ENCODE data around the gene KDM6B.

The KDM6B gene

DNA sequence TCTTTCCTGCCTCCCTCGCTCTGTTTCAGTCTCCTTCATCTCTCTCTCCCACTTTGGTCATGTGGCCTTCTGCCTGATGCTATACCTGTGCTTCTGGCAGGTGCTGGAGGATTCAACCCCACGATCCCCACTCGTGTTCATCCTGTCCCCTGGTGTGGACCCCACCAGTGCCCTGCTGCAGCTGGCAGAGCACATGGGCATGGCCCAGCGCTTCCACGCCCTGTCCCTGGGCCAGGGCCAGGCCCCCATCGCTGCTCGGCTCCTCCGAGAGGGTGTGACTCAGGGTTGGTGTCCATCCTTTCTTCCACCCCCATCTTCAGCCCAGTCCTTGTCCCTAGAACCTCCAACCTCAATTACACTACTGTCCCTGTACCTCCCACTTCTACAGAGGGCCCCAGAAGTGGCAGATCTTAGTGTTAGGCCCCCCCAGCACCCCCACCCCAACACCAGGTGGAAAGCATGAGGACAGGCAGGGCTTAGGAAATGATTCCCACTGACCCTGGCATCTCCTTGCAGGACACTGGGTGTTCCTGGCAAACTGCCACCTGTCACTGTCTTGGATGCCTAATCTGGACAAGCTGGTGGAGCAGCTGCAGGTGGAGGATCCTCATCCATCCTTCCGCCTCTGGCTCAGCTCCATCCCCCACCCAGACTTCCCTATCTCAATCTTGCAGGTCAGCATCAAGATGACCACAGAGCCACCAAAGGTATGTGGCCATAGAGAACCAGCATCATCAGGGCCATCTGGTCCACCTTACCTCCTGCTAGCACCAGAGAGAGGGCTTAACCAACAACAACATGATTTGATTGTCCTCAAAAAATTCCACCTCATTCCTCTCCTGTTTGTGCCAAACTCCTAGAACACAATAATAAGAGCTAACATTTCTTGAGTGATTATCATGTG is 9.7 kb upstream of the KDM6B start:
- no peak for DNase-seq

DNA sequence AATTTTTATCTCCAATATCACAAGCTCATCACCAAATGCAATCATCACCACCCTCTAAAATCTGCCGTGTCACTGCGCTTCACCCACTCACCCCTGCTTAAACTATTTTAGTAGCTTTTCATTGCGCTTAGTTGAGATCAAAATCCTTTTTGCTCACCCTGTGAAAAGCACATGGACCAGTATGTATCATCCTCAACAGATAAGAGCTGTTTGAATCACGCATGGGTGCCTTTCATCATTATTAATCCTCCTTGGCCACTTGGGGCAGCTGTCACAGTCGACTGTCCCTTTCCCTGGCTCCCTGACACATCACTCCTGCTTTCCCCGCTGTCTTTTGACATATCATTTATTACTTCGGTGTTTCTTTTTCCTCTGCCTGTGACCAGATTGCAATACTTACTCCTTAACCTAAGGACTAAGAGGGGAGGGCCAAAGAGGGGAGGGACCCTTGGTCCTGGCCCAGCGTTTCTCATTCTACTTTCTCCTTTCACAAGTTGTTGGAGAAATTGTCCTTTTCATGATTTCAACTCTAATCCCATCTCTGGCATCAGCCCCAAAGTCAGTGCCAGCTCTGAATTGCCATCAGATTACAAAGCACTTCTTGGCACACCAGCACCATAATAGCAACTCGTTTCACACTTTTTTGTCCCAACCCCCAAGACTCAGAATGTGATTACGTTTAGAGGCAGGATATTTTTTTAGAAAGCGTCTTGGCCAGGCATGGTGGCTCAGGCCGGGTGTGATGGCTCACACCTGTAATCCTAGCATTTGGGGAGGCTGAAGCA is 8.6 kb upstream of the KDM6B start:
- no peak for DNase-seq

DNA sequence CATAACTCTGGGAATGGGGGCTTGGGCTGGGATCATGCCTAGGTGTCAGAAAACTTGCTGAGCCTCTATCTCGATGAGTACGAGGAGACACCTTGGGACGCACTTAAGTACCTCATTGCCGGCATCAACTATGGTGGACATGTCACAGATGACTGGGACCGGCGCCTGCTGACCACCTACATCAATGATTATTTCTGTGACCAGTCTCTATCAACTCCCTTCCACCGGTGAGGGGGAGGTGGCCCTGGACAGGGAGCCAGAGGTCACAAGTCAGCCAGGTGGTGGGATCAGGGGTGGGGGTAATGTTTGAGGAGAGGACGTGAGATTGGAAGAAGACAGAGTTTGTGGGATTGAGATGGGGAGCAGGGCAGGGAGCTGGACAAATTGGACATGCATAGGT is 3.4 kb upstream of the KDM6B start:
- no peak for DNase-seq

DNA sequence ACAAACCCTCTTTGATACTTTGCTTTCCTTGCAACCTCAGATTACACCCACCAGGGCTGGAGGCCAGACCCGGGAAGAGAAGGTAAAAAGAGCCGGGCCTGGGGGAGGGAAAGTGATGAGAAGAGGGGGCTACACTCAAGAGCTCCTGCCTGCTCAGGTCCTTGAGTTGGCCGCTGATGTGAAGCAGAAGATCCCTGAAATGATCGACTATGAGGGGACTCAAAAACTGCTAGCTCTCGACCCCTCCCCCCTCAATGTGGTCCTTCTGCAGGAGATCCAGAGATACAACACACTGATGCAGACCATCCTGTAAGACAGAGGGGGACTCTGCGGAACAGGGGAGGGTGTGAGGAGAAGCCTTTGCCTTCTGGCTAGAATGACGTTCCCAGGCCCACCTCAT is 2.8 kb upstream of the KDM6B start:
- no peak for DNase-seq

DNA sequence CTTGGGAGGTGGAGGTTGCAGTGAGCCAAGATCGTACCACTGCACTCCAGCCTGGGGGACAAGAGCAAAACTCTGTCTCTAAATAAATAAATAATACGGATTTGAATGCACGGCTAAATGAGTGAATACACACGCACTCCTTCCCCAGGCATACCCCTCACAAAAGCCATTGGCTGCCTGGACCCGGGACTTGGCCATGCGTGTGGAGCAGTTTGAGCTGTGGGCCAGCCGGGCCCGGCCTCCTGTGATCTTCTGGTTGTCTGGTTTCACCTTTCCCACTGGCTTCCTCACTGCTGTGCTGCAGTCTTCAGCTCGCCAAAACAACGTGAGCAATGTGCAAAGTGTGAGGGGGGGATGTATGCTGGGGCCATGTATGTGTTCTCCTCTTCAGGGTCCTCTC is 1.6 kb upstream of the KDM6B start:
- no peak for DNase-seq

DNA sequence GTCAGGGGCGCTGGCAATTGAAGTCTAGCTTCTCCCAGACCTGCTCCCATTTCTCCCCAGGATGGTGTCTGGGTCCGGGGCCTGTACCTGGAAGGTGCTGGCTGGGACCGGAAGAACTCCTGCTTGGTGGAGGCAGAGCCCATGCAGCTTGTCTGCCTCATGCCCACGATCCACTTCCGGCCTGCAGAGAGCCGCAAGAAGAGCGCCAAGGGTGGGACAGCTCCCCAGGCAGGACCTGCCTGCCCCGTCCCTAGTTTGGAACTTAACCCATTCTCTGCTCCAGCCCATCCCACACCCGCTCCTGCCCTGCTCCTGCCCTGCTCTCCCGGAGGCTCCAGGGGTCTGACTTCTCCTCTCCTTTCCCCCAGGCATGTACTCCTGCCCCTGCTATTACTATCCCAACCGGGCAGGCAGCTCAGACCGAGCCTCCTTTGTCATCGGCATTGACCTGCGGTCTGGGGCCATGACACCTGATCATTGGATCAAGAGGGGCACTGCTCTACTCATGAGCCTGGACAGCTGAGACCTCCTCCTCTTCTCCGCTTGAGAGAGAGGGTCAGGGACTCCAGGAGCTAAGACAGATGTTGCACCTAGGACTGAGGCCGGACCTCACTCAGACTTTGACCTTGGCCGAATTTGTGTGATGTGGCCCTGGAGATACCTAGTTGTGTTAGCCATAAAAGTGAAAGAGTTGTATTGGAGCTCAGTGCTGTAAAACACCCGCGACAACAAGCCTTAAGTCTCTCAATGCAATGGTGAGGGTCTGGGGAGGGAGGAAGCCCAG is 814 bp upstream of the KDM6B start:
- DNase-seq = no peak

DNA sequence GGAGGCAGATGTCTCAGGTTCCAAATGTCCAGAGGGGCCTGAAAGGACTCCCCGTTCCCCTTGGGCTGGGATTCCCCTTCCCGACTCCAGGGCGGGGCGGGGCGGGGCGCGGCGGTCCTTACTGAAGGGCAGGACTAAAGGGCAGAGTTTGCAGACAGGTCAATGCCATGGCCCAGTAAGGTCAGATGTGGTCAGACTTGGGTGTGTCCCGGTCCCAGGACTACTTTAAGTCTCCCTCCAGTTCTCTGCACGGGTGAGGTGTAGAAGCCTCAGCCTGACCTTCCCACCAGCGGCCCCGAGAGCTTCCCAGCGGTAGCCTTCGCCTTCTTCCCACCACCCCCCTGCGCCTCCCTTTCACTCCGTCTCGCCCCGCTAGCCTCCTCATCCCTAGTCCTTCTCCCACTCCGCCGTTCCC is 532 bp downstream of the KDM6B start:
- DNase-seq = peak; percentile 65

DNA sequence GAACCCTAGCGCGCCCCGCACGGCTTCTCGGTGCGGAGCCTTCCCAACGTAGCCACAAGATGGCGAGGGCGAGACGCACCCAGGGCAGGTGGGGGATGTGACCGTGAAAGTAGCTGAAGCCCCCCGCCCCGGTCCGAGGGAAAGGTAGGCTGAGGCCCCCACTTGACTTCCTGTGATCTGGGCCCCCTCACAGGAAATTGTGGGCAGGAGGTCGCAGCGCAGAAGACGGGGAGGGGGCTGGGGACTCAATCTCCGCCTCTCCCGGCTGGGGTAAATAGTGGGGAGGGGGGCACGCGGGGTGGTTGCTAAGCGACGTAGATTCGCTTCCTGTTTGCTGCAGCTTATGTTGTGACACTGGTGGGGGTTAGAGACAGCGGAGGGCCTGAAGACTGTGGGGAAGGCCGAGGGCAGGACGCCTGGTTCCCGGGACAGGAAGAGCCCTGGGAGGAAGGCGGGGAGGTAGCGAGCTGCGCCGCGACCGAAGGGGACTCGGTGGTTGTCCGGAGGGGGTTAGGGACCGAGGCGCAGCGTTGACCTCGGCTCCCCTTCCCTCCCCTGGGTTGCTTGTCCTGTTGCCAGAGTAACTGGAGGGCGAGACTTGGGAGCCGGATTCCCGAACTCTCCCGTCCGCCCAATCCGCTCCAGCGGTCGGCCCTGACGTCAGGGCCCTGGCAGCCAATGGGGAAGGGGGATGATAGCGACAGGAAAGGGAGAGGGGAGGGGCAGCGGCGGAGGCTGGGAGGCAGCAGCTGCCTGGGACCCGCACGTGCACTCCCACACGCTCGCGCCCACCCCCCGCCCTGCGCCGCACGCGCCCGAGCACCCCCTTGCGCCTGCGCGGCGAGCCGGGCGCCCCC is 1.2 kb downstream of the KDM6B start:
- DNase-seq = peak; percentile 93

DNA sequence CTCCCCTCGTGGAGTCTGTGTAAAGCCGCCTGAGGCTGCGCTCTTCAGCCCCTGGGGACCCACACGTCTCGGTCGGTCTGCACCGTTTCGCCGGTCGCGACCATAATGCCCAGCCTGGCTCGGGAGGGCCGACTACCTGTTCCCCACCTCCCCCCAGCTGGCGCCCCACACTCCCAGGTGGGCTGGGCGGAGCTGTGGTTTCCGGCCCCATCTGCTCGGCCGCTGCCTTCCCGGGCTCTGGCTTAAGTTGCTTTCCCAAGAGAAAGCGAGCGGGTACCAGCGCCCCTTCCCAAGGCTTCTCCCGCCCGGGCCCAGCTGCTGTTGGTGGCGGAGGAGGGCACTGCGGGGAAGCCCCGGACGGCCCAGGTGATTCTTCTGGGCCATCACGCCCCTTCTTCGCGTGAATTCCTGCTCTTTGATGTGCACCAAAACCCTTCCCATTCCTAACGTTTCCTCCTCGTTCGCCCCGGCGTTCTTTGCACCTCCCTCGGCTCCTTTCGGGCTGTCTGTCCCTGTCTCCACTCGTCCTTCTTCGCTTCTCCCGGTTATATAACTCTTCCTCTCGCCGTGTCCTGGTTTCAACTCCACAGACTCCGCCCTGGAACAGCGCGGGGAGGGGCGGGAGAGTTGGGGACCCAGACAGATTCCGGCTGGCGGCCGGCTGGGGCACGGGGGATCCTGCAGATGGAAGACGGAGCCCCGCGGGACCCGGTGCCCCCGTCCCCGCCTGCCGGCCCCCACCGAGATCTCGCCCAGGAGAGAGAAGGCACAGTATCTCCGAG is 2.0 kb downstream of the KDM6B start:
- peak; percentile 29 for DNase-seq

DNA sequence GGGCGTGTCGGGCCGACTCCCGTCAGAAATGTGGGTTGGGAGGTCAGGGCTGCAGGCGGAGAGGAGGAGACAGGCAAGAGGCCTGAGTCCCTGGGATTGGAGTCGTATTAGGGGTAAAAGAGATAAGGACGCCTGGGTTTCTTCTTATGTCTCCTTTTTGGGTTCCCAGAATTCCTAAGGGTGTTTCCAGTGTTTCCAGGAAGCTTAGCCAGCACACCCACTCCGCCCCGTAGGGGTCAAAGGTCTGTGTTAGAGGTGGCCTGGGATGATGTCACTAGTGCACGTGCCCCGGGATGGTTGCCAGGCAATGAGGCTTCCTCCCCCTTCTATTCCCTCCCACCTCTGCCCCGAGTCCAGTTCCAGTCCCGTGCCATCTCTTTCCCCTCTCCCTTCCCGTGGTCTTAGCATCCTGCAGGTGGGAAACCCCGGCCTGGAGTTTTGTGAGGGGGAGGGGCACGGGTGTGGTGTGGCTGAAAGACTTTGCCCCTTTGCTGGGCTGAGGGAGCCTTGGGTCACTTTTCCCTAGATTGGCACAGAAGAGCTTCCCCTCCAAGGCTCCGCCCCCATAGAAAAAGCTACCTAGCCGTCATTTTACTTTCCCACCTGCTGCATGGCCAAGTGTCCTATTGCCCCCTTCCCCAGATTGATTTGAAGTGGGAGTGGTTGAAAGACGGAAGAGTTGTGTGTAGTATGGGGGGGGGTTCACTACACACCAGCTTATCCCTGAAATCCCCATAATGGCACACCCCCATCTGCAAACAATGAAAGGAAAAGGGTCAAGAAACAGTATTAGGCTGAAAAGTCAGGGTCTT is 2.8 kb downstream of the KDM6B start:
- DNase-seq = peak; percentile 69

DNA sequence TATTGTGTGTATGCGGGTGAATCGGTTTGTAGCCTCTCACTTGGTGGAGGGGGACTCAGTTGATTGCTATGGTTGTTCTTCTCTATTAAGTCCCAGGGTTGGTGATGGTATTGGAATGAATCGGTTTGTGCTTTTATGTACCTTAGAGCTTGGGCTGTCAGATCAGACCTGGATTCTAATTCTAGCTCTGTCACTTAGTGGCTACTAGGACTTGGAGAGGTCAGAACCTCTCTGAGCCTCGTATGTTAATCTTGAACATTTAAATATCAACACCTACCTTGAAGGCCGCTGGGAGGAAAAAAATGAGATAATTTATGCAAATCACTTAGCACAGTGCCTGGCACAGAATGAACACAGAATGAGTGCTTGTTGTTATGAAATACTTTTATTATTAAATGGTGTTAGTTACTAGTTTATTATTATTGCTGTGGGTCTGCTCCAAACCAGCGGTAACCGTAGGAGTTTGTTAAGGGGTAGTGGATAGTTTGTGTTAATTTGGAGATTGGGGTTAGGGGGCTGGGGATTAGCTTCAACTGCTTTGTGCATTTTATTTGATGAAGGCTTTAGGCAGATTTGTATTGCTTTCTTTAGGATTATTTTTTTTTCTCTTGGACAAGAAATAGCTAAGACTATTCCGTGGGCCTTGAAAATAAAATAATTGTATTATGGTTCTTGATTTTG is 3.5 kb downstream of the KDM6B start:
- no peak for DNase-seq

DNA sequence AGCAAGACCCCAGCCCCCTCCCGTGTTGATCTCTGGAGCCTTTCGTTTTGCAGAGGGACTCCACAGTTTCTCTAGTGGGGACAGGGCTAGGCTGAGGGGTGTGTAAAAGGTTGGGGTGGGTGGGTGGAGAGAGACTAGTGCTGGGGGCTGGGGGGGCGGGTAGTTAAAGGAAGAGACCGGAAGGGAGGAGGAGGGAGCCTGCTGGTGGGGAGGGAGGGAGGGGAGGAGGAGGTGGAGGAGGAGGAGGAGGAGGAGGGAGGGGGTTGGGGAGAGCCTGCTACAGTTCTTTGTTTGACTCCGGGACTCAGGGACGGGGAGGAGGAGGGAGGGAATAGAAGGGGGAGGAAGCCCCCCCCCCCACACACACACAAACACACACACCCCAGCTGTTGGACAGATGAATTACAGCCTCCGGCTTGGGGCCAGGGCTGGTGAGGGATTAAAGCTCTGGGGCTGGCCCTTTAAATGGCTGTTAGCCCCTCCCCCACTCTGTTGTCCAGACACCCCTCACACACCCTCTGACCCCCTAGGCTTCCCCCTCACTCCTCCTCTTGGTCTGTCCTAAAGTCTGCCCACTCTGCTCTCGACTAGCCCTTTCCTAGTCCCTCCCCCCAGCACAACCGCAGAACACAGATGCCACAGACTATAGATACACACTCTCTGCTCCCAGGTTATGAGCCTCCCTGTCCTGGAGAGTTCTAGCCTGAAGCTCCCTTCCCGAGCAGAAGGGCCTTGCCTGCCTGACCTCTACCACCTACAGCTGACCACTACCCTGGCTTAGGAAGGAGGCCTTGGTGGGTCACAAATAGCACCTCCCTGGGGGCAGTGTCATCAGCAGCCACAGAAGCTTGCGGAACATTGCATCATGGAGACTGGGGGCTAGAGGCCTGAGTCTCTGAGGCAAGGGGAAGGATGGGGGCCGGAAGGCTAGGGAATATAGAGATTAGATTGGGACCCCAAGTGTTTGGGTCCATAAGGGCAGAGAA is 4.4 kb downstream of the KDM6B start:
- DNase-seq = no peak

DNA sequence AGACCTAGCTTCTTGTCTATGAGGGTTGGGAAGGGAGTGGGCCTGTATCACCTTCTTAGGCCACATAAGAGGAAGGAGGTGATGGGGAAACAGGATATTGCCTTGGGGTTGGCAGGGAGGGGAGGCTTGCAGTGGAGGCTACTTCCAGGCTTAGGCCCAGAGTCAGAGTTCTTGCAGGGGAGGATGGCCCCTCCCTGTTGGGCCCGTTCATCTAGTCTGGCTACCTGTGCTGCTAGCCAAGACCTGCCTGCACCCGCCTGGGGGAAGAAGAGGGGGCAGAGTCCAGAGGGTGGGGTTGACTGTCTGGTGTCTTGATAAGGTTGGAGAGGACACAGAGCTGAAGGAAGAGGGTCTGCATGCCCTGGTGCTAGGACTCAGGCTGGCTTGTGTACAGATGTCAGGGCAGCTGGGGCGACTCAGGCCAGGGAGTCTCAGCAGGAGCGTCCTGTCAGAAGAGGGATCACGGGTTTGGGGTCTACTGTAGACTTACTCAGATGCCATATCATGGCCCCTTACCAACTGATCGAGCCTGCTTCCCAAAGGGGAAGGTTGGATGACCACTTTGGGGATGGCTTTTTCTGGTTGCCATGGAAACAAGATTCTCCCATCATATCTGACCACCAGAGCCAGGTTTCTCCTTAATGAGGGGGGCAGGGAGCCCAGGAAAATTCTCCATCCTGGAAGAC is 5.3 kb downstream of the KDM6B start:
- DNase-seq = no peak

DNA sequence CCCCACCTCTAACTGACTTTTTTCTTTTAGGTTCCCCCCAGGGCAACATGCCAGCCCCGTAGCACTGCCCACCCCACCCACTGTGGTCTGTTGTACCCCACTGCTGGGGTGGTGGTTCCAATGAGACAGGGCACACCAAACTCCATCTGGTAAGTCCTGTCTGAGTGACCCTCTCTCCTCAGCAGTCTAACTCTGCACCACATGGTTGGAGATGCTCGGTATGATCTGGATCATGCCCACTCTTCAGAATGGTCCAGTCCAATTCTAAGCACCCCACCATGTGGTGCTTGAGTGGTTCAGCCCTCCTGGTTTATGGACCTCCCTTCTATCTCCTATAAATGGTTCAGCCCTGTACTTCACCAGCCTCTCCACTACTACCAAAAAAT is 5.9 kb downstream of the KDM6B start:
- no peak for DNase-seq

DNA sequence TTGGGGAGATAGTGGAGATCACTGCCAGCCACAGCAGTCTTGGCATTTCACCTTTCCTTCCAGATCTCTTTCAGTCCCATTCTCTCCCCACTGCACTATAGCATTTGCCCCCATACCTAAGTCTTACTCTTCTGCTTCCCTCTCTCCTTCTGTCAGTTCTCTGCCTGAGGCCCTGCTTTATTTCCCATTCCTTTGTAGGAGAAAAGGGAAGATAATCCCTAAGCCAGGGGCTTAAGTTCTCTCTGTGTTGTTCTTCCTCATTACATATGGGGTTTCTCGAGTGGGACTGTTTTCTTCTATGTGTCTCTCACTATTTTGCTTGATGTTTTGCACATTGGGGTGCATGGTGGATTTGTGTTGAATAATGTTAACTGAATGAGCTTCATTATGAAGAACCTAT is 6.4 kb downstream of the KDM6B start:
- no peak for DNase-seq

DNA sequence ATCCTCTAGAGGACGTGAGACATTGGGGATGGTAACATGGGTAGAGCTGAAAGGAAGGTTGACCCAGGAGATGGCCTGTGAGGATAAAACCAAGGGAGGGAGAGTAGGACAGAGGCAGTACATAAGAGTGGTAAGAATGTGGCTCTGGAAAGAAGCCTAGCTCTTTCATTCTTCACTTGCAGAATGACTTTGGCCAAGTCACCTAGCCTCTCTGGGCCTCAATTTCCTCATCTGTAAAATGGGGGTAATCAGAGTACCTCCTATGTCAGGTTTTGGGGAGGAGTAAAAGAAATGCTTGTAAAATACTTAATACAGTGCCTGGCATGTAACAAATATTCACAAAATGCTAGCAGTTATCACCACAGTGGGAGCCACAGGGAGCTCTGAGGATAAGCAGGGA is 6.9 kb downstream of the KDM6B start:
- DNase-seq = no peak

DNA sequence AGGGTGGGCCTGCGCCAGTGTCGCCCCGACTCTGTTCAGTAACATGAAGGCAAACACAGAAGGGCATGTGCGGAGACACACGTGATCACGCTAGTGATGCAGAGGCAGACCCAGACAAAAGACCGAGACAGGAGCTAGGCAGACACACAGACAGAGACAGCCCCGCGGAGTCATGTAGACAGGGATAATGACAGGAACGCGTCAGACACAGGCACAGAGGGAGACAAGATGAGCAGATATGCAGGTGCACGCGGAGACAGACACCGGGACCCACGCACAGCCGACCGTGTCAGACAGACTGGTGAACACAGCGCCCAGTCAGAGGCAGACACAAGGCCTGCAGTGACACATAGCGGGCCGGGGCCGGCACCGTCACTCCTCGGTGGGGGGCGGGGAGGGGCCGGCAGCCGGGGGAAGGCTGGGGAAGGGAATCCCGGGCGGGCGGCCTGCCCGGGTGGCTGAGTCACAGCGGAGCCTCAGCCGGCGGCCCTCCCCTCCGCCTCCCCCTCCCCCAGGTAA is 7.4 kb downstream of the KDM6B start:
- DNase-seq = peak; percentile 97

DNA sequence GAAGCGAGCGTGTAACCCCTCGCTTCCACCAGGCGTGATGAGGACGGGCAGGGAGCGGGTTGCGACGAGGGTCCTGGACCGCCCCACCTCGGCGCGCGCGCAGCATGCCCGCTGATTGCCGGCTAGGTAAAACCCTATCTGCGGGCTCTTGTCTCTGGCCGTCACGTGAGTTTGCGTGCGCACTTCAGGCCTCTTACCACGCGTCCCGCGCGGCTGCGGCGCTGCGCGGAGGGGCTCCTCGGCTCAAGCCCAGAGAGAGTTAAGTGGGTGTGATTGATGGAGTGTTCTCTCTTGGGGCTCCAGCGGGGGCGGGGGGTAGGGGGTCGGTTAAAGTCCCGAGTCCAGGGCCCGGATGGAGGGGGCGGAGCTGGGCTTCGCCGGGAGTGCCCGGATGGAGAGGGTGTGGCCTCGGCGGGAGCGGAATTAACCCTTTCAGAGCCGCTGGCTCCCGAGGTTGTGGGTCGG is 7.9 kb downstream of the KDM6B start:
- peak; percentile 80 for DNase-seq

Data from CD4-positive, alpha-beta T cell treated with Interleukin-4 for 4 hours (primary cell).